Measurements from ENCODE around the gene FAM216A. TPM values are rescaled to one million over a fixed set of nuclear protein-coding genes. Genes with fewer than 3 reads are reported as not detected.

The FAM216A gene
- total and polyA plus RNA-seq, 9 of the 15 experiments (the other 6 are each of a cell fraction or from before 2014, with no cell fraction given), result 17.2 to 96.9 (median 48.5) TPM

DNA sequence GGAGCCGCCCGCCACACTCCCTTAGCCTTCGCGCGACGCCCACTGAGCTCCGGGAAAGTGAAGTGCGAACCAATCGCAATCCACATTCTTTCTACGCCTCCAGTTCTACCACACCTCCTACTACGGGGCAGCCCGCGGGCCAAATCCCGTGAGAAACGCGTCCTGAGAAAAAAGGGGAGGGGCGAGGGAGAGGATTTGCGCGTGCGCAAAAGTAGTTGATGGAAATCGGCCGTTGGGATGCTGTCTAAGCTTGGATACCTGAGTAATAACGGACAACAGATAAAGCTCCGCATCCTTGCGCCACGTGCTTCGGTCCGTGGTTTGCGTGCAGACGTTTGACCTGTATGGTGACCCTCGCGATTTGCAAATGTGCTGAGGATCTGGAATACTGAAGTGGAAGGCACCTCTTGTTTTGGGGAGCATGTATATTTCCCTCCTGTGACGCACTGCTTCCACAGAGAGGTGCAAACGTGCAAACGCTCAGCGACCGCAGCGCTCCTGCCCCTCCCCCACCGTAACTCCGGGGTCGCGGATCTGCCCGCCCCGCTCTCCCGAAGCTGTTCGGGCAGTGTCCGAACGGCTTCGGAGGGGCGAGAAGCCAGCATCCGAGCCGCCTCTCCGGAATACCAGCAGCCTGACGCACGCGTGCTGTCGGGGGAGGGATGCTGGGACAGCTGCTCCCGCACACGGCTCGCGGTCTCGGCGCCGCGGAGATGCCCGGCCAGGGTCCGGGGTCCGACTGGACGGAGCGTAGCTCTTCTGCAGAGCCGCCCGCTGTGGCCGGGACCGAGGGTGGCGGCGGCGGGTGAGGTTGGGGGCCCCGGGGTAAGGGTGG is at the start of gene FAM216A, which contains the start of gene GPN3 (continued):
- TF ChIP-seq, protein P1, sequence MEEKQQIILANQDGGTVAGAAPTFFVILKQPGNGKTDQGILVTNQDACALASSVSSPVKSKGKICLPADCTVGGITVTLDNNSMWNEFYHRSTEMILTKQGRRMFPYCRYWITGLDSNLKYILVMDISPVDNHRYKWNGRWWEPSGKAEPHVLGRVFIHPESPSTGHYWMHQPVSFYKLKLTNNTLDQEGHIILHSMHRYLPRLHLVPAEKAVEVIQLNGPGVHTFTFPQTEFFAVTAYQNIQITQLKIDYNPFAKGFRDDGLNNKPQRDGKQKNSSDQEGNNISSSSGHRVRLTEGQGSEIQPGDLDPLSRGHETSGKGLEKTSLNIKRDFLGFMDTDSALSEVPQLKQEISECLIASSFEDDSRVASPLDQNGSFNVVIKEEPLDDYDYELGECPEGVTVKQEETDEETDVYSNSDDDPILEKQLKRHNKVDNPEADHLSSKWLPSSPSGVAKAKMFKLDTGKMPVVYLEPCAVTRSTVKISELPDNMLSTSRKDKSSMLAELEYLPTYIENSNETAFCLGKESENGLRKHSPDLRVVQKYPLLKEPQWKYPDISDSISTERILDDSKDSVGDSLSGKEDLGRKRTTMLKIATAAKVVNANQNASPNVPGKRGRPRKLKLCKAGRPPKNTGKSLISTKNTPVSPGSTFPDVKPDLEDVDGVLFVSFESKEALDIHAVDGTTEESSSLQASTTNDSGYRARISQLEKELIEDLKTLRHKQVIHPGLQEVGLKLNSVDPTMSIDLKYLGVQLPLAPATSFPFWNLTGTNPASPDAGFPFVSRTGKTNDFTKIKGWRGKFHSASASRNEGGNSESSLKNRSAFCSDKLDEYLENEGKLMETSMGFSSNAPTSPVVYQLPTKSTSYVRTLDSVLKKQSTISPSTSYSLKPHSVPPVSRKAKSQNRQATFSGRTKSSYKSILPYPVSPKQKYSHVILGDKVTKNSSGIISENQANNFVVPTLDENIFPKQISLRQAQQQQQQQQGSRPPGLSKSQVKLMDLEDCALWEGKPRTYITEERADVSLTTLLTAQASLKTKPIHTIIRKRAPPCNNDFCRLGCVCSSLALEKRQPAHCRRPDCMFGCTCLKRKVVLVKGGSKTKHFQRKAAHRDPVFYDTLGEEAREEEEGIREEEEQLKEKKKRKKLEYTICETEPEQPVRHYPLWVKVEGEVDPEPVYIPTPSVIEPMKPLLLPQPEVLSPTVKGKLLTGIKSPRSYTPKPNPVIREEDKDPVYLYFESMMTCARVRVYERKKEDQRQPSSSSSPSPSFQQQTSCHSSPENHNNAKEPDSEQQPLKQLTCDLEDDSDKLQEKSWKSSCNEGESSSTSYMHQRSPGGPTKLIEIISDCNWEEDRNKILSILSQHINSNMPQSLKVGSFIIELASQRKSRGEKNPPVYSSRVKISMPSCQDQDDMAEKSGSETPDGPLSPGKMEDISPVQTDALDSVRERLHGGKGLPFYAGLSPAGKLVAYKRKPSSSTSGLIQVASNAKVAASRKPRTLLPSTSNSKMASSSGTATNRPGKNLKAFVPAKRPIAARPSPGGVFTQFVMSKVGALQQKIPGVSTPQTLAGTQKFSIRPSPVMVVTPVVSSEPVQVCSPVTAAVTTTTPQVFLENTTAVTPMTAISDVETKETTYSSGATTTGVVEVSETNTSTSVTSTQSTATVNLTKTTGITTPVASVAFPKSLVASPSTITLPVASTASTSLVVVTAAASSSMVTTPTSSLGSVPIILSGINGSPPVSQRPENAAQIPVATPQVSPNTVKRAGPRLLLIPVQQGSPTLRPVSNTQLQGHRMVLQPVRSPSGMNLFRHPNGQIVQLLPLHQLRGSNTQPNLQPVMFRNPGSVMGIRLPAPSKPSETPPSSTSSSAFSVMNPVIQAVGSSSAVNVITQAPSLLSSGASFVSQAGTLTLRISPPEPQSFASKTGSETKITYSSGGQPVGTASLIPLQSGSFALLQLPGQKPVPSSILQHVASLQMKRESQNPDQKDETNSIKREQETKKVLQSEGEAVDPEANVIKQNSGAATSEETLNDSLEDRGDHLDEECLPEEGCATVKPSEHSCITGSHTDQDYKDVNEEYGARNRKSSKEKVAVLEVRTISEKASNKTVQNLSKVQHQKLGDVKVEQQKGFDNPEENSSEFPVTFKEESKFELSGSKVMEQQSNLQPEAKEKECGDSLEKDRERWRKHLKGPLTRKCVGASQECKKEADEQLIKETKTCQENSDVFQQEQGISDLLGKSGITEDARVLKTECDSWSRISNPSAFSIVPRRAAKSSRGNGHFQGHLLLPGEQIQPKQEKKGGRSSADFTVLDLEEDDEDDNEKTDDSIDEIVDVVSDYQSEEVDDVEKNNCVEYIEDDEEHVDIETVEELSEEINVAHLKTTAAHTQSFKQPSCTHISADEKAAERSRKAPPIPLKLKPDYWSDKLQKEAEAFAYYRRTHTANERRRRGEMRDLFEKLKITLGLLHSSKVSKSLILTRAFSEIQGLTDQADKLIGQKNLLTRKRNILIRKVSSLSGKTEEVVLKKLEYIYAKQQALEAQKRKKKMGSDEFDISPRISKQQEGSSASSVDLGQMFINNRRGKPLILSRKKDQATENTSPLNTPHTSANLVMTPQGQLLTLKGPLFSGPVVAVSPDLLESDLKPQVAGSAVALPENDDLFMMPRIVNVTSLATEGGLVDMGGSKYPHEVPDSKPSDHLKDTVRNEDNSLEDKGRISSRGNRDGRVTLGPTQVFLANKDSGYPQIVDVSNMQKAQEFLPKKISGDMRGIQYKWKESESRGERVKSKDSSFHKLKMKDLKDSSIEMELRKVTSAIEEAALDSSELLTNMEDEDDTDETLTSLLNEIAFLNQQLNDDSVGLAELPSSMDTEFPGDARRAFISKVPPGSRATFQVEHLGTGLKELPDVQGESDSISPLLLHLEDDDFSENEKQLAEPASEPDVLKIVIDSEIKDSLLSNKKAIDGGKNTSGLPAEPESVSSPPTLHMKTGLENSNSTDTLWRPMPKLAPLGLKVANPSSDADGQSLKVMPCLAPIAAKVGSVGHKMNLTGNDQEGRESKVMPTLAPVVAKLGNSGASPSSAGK (IDR thresholded peaks at IDR 0.05), result no peak; the same call in 1 of the 2 replicates
- TF ChIP-seq RFX5 (IDR thresholded peaks at IDR 0.05; ENCODE audit: low read depth, low read length), result no peak
- TF ChIP-seq, protein P2, sequence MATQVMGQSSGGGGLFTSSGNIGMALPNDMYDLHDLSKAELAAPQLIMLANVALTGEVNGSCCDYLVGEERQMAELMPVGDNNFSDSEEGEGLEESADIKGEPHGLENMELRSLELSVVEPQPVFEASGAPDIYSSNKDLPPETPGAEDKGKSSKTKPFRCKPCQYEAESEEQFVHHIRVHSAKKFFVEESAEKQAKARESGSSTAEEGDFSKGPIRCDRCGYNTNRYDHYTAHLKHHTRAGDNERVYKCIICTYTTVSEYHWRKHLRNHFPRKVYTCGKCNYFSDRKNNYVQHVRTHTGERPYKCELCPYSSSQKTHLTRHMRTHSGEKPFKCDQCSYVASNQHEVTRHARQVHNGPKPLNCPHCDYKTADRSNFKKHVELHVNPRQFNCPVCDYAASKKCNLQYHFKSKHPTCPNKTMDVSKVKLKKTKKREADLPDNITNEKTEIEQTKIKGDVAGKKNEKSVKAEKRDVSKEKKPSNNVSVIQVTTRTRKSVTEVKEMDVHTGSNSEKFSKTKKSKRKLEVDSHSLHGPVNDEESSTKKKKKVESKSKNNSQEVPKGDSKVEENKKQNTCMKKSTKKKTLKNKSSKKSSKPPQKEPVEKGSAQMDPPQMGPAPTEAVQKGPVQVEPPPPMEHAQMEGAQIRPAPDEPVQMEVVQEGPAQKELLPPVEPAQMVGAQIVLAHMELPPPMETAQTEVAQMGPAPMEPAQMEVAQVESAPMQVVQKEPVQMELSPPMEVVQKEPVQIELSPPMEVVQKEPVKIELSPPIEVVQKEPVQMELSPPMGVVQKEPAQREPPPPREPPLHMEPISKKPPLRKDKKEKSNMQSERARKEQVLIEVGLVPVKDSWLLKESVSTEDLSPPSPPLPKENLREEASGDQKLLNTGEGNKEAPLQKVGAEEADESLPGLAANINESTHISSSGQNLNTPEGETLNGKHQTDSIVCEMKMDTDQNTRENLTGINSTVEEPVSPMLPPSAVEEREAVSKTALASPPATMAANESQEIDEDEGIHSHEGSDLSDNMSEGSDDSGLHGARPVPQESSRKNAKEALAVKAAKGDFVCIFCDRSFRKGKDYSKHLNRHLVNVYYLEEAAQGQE (IDR thresholded peaks at IDR 0.05; ENCODE audit: borderline replicate concordance), result no peak
- TF ChIP-seq, protein P2 (CRISPR knock-in tag; IDR thresholded peaks at IDR 0.05; ENCODE audit: low read depth), result no peak; the same call in 1 of the 2 replicates
- no peak; the same call in 1 of the 2 replicates for TF ChIP-seq NCOR1 (IDR thresholded peaks at IDR 0.05)
- no peak for TF ChIP-seq CEBPB (tag; IDR thresholded peaks at IDR 0.05)

Data from K562 (cell line).